HG02885 (cell line): ENCODE data around the gene ADPRH.
A peak's percentile ranks its signal among the peaks of the same experiment; 100 is the strongest.
"Not testable (repeated sequence)": the region's sequence is repeated elsewhere in the genome, so short reads cannot be mapped to it uniquely, and the experiment has no call there.

Experiments used
- ATAC-seq: cut with Tn5 transposase; IDR thresholded peaks from one replicate; pipeline ENCODE4 v1.9.1; 2021; ENCODE audit warnings: mild to moderate bottlenecking; ENCODE audit not compliant: unreplicated experiment, poor library complexity

Gene ADPRH

DNA sequence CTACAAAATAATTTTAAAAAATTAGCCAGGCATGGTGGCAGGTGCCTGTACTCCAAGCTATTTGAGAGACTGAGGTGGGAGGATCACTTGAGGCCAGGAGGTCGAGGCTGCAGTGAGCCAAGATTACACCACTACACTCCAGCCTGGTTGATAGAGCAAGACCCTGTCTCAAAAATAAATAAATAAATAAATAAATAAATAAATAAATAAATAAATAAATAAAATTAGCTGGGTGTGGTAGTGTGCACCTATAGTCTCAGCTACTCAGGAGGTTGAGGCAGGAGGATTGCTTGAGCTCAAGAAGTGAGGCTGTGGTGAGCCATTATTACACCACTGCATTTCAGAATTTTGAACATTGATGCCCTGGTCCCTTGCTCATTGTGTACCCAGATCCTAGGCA, 15.6 kb downstream of the ADPRH start:
- not testable (repeated sequence) for ATAC-seq

DNA sequence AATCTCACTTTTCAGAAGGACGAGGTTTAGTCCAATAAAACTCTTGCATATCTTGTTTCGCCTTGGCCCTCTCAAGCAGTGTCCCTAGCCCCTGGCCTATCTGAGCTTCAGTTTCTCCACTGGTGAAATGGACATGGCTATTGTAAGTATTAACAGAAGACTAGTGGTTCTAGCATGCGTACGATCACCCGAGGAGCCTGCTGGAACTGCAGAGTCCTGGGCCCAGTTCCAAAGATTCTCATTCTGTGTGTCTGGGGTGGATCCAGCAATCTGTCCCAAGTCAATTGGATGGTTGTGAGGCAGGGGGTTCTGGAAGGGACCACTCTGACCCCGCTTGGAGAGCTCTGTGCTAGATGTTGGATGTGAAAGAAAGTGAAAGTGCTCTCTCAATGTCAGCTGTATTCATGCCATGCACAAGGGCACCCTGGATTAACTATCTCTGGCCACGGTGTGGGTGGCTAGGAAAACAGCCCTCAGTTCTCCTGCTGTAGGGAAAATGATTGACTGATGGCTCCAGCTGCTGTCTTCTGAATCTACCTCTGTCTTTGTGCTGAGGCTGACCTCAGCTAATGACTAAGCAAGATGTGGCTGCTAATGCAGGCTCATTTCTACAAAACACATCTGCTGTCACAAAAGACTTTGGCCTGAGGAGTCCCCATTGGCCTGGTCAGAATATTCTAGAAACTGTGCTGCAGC, 16.5 kb downstream of the ADPRH start:
- ATAC-seq = no peak

DNA sequence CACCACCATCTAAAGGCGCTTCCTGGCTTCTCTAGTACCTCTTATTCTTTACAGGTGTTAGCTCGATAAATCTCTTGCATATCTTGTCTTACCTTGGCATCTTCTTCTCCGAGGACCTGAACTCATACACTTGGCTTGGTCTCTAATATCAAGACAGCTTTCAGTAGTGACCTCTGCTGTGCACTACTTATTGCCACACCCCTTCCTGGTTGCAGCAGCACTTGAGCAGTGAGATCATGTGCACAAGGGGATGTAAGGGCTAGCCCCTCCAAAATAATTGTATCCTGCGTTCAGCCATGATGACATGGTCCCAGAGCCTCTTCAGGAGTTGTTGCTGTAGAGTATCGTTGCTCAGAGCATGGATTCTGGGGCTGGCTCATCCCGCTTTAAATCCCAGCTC, 17.1 kb downstream of the ADPRH start:
- no peak for ATAC-seq

DNA sequence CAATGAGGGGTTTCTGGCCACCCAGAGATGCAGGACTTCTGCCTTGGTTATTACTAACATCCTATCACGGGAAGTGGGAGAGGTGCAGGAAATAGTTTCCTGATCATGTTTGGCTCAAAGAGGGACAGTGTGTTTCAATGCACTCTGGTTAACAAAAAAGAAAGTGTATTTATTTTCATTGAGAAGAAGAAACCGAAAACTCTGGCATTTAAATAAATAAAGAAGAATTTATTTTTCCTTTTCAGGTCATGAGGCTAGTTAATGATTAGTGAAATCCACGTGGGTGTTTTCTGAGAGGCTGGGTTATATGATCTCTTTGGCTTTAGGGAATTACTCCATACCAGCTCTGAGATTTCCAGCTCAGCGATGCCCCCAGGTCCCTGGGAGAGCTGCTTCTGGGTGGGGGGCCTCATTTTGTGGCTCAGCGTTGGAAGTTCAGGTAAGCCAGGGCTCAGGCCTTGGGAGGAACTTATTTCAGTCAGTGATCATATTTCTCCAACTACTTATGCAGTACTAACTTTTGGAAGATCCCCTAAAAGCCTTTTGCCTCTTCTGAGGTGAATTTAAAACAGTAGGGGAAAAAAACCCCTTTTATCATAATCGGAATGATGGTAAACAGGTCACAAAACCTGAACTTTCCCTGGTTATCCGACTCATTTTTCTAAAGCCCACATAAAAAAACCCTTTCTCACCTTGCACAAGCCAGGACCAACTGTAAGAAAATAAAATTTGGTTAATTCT, 18.4 kb downstream of the ADPRH start, which contains the start of gene PLA1A:
PLA1A (plus strand) TSS at position 338 of the 741 bp plus-strand sequence; CDS start at position 367, 29 bp downstream.
- ATAC-seq = no peak

DNA sequence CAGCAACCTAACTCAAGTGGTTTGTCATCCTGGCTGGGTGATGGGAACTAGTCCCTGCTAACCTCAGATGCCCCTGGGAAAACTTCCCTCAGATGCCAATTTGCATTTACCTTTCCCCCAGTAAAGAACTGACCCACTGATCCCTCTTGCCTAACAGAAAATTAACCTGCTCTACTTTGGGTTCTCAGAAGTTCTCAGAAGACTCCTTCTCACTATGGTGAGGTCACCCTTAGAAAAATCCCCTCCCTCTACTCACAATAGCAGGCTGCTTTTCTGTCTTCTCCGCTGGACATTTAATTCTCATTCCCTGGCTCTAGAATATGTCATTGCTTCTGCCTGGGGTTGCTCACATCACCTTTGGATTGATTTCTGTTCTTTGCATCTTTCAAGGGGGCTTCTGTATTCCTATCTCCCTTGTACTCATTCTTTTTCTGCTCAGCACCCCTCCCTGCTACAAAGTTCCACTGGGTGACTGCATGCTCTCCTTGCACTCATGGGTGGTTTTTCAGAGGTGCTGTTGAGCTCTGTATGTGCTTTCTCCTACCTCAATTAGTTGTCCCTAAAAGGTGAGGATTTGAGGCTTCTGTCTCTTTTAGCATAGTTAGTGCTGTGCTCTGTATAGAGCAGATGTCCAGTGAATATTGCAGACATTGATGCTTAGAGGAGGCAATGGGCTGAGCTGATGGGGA, 19.3 kb downstream of the ADPRH start:
- ATAC-seq = peak; percentile 49

DNA sequence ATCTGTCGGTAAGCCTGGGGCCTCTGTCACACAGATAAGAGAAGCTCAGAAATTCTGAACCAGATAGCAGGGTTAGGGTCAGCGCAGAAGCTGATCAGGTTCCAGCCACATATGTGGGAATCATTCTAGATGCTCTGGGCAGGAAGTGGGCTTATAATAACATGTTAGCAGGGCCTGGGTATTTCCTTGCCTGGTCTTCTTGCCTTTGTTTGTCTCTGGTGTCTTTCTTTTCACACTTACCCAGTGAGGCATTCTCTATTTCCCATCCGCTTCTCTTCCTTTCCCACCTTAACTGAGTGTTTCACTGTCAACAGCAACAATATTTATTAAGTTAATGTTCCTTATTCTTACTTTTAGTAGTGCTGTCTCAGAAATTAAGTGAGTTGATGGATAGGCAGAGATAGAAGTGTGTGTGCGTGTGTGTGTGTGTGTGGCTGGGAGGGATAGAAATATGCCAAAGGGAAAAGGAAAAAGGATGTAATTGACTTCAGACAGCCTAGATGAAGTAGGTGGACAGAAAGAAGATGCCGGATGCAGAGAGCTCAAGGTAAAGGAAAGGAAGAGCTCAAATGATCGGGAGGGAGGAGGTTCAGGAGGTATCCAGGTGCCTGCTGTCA, 20.4 kb downstream of the ADPRH start:
- no peak for ATAC-seq

DNA sequence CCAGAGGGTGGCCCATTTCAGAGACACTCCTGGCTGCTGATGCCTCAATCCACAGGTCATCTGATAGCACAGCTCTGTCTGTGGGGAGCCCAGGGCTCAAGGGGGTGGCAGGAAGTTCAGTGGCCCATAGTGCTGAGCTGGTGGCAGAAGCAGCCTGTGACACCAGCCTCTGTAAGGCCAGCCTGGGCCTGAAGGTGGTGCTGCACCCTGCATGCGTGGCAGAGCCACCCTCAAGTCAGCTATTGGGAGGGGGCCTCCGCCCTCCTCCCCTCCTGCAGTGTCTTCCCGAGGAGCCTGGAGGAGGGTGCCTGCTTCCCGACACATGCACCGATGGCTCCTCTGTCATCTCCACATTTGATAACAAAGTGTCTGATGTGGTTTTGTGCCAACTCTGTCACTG, 21.4 kb downstream of the ADPRH start:
- ATAC-seq = peak; percentile 76

DNA sequence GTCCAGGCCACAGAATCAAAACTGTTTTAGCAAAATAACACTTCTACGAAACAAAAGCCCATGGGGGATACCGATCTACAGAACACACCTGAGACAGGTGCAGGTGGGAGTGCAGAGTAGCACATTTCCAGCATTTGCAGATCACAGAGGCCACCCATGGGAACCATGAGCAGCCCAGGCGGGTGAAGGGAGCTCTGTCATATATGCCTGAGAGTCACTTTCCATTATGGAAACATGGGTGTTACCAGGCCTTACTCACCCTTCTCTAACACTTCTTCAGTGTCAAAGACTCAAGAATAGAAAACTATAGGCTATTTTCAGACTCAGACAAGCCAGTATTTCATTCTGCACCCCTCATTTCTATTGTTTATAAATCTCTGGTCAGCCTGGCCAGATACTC, 21.9 kb downstream of the ADPRH start:
- ATAC-seq = no peak

DNA sequence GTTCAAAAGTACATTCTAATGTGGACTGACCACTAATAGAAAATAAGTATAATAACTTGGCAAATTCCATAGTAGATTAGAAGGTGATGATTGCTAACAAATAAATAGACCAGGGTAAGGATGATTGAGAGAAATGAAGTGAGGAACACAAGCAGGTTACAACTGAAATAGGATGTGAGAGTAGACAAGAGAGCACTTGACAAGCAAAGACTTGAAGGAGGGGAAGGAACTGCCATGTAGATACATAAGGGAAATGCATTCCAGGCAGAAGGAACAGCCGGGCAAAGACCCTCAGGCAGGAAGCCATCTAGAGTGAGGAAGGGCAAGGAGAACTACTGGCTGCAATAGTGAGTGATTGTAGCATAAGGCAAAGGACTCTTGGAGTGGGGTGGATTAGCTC, 23.4 kb downstream of the ADPRH start:
- no peak for ATAC-seq

DNA sequence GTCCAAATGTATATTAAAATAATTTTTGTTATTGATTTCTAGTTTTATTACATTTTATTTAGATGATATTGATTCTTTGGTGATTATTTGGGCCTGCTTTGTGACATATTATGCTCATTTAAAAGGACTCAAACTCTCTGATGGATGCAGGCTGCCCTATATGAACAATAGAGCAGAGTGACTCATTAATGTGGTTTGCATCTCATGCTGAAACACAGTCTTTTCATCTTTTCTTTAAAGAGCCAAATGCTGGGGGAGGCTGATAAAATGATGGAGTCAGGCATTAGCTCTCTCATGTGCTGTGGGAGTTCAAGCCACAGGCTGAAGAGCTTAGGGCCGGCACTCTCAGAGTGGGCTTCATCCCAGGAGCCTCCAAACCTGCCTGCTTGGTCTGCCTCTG, 25.6 kb downstream of the ADPRH start:
- ATAC-seq = no peak

DNA sequence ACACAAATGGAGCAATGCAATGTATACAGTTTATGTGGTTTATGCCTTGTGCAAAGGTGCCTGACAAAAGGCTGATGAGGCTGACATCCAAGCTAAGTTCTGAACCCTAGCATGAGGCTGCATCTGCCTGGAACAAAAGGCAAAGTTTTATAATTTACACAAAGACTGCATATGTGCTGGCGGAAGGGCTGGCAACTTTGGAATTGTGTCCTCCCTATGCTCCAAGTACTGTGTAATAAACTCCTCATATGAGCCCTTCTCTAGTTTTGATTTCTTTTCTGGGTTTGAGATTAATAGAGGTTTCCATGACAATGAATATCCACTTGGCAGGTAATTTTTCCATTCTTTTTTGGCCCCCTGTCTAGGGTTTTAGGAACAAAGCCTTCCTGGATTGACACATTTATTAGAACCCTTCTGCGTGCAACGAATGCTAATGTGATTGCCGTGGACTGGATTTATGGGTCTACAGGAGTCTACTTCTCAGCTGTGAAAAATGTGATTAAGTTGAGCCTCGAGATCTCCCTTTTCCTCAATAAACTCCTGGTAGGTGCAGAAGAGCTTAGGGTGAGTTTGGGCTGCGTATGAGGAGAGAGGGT, 29.2 kb downstream of the ADPRH start:
- ATAC-seq = no peak

DNA sequence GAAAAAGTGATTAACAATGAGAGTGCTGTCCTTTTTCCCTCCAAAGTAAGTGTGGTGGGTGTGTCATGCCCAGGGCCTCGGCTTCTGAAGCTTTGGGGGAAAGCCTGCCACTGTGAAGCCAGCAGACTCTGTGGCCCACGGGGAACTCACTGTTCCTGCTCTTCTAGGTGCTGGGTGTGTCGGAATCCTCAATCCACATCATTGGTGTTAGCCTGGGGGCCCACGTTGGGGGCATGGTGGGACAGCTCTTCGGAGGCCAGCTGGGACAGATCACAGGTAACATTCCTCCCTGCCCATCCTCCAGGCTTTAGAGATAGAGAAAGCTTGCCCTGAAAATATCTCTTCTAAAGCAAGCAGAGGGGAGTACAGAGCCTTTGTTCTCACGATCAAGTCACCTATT, 30.0 kb downstream of the ADPRH start:
- no peak for ATAC-seq

DNA sequence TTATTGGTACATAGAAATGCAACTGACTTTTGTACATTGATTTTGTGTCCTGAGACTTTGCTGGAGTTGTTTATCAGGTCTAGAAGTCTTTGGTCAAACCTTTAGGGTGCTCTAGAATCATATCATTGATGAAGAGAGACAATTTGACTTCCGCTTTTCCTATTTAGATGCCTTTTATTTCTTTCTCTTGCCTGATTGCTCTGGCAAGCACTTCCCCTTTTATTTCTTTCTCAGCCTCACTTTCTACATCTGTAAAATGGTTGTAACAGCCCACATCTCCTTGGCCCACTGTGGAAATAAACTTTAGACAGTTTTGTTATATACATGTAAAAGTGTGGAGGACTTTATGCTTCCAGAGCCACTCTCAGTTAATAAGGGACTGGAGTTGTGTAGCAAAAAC, 32.4 kb downstream of the ADPRH start:
- no peak for ATAC-seq

DNA sequence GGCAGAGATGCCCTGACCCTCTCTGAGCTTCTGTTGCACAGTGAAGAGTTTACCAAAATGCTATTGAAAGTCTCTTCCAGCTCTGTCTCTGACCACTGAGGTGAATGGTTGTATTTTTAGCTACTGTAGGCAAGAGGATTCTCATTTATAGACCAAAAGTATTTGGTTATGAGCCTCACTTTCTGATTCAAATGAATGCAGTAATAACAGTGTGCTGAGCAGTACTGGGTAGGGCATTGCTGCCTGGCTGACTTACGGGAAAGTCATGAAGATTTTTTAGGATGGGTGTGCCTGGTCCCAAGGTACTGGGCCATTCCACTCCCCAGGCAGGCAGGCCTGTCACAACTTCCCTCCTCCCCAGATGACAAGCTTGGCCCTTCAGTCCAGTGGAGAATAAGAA, 33.9 kb downstream of the ADPRH start:
- no peak for ATAC-seq

DNA sequence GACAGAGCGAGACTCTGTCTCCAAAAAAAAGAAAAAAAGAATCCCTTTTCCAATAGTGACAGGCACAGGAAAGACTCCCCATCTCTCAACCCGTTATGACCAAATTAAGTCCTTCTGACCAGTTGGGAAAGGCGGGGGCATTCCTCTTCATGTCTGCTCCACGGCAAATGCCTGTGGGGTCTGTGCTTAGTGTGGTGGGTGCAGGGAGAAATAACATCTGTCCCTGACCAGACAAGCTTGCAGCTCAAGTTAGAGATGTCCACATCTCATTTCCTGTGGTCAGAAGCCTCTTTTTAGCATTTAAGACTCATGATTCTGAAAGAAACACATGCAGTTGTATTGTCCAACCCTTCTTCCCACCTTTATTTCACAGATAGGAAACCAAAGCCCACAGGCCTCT, 34.6 kb downstream of the ADPRH start:
- ATAC-seq = no peak

DNA sequence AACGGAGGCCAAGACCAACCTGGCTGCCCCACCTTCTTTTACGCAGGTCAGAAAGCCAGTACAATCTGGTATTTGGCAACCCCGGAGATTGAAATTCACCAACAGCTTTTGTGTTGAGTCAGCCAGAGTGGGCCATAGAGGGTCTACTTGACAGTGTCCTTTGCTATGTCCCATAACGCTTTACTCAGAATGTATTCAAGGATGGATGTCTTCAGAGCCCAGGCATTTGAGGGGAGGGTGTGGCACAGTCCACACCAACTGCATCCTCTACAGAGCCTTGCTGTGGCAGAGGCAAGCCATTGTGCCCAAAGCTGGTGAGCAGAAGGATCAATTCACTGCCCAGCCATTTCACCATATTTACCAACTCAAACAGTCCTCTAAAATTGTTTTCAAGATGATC, 36.8 kb downstream of the ADPRH start:
- no peak for ATAC-seq

DNA sequence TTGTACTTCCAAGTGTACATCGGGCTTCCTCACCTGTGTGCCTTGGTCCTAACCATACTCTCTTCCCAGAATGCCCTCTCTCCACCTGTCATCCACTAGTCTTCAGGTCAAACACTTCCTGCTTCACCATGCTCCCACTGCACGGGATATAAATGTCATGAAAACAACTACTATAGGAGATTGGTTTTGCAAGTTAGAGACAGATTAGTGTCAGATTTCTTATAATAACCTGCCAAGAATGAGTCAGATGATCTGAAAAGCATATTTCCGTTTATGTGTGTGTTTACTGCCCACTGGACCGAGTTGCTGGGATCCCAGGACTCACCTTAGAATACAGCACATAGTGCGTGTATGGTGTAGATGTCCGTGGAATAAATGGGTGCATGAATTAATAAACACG, 39.8 kb downstream of the ADPRH start:
- ATAC-seq = no peak

DNA sequence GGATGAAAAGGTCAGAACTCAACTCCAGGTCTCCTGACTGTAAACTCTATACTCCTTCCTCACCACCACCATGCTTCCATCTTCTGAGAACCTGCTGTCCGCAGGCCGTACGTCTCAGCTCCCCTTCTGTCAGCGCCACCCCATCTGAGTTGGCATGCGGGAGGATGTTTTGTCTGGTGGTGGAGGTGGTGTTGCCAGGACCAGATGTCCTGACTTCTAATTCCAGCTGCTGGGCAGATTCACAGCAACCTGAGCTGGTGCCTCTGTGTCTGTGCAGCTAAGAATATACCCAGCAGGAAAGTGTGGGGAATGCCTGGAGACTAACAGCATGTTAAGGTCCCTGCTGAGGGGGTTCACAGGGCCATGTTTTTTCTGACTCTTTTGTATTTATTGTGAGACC, 41.6 kb downstream of the ADPRH start:
- no peak for ATAC-seq

DNA sequence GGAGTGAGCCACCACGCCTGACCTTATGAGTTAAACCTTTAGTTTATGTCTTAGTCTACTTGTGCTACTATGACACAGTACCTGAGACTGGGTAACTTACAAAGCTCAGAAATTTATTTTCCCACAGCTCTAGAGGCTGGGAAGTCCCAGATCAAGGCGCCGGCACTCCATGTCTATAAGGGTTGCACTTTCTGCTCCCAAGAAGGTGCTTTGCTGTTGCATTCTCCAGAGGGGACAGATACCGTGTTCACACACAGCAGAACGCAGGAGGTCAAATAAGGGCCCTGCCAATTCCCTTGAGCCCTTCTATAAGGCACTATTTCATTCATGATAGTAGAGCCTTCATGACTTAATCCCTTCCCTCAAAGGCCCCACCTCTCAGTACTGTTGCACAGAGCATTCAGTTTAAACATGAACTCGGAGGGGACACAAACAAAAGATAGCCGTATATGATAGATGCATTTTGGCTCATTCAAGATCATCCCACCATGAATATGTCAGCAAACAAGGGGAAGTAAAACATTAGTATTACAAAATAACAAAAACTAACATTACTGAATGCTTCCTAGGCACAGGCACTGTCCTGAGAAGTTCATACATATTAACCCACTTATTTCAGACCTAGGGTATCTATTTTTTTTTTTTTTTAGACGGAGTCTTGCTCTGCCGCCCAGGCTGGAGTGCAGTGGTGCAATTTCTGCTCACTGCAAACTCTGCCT, 44.9 kb downstream of the ADPRH start:
- ATAC-seq = no peak
